ENCODE data around the gene PPIB. TPM values are rescaled to one million over a fixed set of nuclear protein-coding genes. Genes with fewer than 3 reads are reported as not detected.

Gene PPIB
- total and polyA plus RNA-seq, 2 experiments from 2014 or later, result 398 to 870 TPM

DNA sequence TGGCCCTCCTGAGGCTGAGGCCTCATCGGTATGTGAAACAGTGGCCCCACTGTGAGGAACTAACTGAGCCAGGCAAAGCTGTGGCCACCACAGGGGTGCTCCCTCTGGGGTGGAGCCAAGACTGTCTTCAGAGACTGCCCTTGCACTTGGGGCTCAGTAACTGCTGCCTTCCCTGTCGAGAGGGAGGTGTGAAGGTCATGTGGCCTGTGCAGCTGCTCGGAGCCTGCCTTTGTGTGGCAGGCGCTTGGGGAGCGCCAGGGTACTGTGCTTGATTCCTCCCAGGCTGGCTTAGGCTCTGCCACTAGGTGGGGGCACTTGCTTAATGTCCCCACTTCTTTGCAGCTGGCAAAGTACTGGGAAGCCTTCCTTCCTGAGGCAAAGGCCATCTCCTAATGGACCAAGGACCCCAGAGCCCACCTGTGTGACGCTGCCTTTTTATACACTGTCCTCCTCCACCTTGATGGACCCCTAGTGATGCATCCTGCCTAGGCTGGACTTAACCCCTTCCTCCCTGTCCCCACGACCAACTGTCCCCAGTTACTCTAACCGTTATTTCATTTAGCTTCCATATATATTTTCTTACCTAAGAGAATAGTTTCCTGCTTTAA is 25.5 kb downstream of the PPIB start:
- Histone ChIP-seq H3K27me3 (ENCODE audit: insufficient read depth) (no peaks in the 10 kb centered on the region), H3K79me2 (replicated peaks; ENCODE audit: insufficient read depth) (no peaks in the 10 kb centered on the region), H2AFZ (no peak overlapping the region), H4K20me1 (replicated peaks; ENCODE audit: insufficient read depth) (no peaks in the 10 kb centered on the region; the same call in 1 of the 2 replicates), H3K4me1 (ENCODE audit: insufficient read depth) (peaks cover 3% of the 10 kb centered on the region; the same call in 1 of the 2 replicates), H3K4me2 (no peak overlapping the region), H3F3A (replicated peaks; ENCODE audit: low read depth) (peaks cover 4% of the 10 kb centered on the region; the same call in 1 of the 2 replicates), H3K9me2 (ENCODE audit: insufficient read depth) (no peaks in the 10 kb centered on the region), H3K27ac (ENCODE audit: low read depth) (no peak overlapping the region), H3K4me3 (no peak overlapping the region), H3K36me3 (ENCODE audit: insufficient read depth) (0 out of 2 replicates have a peak, but pooled peaks cover 3% of the 10 kb centered on the region)
- Mint-ChIP-seq H3K27me3 (ENCODE audit: insufficient read depth, low read depth, poor library complexity) (peaks cover 6% of the 10 kb centered on the region), H3K27ac (no peak overlapping the region), H3K36me3 (ENCODE audit: low read depth) (peaks cover 42% of the 10 kb centered on the region), H3K9me3 (no peaks in the 10 kb centered on the region; the same call in 2 of the 3 replicates), H3K4me3 (no peak overlapping the region), H3K4me1 (peaks cover 6% of the 10 kb centered on the region; the same call in 2 of the 3 replicates)
- ATAC-seq (peak; percentile 86), DNase-seq (ENCODE audit: low spot score) (peak; percentile 27)
- TF ChIP-seq ZNF331 (CRISPR knock-in tag; IDR thresholded peaks at IDR 0.05; ENCODE audit: low read depth), result no peak
- TF ChIP-seq, protein P1, sequence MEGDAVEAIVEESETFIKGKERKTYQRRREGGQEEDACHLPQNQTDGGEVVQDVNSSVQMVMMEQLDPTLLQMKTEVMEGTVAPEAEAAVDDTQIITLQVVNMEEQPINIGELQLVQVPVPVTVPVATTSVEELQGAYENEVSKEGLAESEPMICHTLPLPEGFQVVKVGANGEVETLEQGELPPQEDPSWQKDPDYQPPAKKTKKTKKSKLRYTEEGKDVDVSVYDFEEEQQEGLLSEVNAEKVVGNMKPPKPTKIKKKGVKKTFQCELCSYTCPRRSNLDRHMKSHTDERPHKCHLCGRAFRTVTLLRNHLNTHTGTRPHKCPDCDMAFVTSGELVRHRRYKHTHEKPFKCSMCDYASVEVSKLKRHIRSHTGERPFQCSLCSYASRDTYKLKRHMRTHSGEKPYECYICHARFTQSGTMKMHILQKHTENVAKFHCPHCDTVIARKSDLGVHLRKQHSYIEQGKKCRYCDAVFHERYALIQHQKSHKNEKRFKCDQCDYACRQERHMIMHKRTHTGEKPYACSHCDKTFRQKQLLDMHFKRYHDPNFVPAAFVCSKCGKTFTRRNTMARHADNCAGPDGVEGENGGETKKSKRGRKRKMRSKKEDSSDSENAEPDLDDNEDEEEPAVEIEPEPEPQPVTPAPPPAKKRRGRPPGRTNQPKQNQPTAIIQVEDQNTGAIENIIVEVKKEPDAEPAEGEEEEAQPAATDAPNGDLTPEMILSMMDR (conservative IDR thresholded peaks at IDR 0.05; ENCODE audit: low read depth in 2 of 2), result peak; percentile 19 to 47; a peak in 3 of 4 replicates
- no peak for TF ChIP-seq ZNF114 (CRISPR knock-in tag; IDR thresholded peaks at IDR 0.05)
- no peak for TF ChIP-seq JUNB (IDR thresholded peaks at IDR 0.05; ENCODE audit: unreplicated experiment)

DNA sequence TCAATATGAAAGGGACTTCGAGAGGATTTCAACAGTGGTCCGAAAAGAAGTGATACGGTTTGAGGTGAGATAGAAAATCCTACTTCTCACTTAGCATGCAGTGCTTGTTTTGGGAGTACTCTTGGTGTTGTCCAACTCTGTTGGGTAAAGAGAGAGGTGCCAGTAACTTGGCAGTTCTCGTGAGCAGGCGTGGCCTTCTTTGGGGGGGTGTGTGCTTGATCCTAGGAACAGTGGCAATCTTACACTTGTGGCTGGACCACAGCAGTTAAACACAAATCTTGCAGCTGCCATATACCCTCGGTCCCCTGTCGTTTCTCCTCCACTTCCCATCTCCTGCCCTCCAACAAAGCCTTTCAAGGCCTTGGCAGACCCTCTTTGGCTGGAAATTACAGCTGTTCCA is 26.5 kb downstream of the PPIB start:
- H3K27ac ChIP-seq (ENCODE audit: low read depth), result no peak overlapping the region
- H3K79me2 ChIP-seq (replicated peaks; ENCODE audit: insufficient read depth), result no peaks in the 10 kb centered on the region
- H3K4me1 ChIP-seq (ENCODE audit: insufficient read depth), result peaks cover 3% of the 10 kb centered on the region; the same call in 1 of the 2 replicates
- H3K4me2 ChIP-seq, result no peak overlapping the region
- ATAC-seq (no peak), DNase-seq (ENCODE audit: low spot score) (no peak)
- H3K27ac Mint-ChIP-seq, result no peak overlapping the region
- 0 out of 2 replicates have a peak, but pooled peaks cover 3% of the 10 kb centered on the region for H3K36me3 ChIP-seq (ENCODE audit: insufficient read depth)
- H4K20me1 ChIP-seq (replicated peaks; ENCODE audit: insufficient read depth), result no peaks in the 10 kb centered on the region; the same call in none of the 2 replicates
- no peaks in the 10 kb centered on the region for H3K9me2 ChIP-seq (ENCODE audit: insufficient read depth)
- no peaks in the 10 kb centered on the region for H3K9me3 Mint-ChIP-seq
- no peaks in the 10 kb centered on the region for H3K27me3 ChIP-seq (ENCODE audit: insufficient read depth)
- no peak overlapping the region for H3K4me3 Mint-ChIP-seq
- no peak overlapping the region for H3K4me3 ChIP-seq
- H3K4me1 Mint-ChIP-seq, result peaks cover 6% of the 10 kb centered on the region; the same call in 2 of the 3 replicates
- H3F3A ChIP-seq (replicated peaks; ENCODE audit: low read depth), result peaks cover 4% of the 10 kb centered on the region; the same call in 1 of the 2 replicates
- peaks cover 52% of the 10 kb centered on the region for H3K36me3 Mint-ChIP-seq (ENCODE audit: low read depth)
- no peak overlapping the region for H2AFZ ChIP-seq
- peaks cover 5% of the 10 kb centered on the region for H3K27me3 Mint-ChIP-seq (ENCODE audit: insufficient read depth, low read depth, poor library complexity)
- no peak for TF ChIP-seq ETS1 (IDR thresholded peaks at IDR 0.05)
- TF ChIP-seq NANOG (IDR thresholded peaks at IDR 0.05; ENCODE audit: borderline replicate concordance), result no peak
- TF ChIP-seq, protein P2, sequence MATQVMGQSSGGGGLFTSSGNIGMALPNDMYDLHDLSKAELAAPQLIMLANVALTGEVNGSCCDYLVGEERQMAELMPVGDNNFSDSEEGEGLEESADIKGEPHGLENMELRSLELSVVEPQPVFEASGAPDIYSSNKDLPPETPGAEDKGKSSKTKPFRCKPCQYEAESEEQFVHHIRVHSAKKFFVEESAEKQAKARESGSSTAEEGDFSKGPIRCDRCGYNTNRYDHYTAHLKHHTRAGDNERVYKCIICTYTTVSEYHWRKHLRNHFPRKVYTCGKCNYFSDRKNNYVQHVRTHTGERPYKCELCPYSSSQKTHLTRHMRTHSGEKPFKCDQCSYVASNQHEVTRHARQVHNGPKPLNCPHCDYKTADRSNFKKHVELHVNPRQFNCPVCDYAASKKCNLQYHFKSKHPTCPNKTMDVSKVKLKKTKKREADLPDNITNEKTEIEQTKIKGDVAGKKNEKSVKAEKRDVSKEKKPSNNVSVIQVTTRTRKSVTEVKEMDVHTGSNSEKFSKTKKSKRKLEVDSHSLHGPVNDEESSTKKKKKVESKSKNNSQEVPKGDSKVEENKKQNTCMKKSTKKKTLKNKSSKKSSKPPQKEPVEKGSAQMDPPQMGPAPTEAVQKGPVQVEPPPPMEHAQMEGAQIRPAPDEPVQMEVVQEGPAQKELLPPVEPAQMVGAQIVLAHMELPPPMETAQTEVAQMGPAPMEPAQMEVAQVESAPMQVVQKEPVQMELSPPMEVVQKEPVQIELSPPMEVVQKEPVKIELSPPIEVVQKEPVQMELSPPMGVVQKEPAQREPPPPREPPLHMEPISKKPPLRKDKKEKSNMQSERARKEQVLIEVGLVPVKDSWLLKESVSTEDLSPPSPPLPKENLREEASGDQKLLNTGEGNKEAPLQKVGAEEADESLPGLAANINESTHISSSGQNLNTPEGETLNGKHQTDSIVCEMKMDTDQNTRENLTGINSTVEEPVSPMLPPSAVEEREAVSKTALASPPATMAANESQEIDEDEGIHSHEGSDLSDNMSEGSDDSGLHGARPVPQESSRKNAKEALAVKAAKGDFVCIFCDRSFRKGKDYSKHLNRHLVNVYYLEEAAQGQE (IDR thresholded peaks at IDR 0.05; ENCODE audit: unreplicated experiment), result no peak
- TF ChIP-seq EZH2 (IDR thresholded peaks at IDR 0.05; ENCODE audit: low read depth, unreplicated experiment), result no peak
- TF ChIP-seq JUNB (IDR thresholded peaks at IDR 0.05; ENCODE audit: unreplicated experiment), result no peak
- TF ChIP-seq ZNF114 (CRISPR knock-in tag; IDR thresholded peaks at IDR 0.05), result no peak
- TF ChIP-seq POLR2AphosphoS5 (IDR thresholded peaks at IDR 0.05; ENCODE audit: low read depth), result no peak
- no peak for TF ChIP-seq EZH2phosphoT487 (IDR thresholded peaks at IDR 0.05; ENCODE audit: unreplicated experiment)
